Parathyroid adenoma (tissue), 2 donors: Measurements from ENCODE around the gene BAG5.

ENCODE experiments used
- H2AFZ ChIP-seq: fragments of 300-600 bp; sonication (generic); one replicate; pipeline ENCODE4 v1.7.0; 2017; ENCODE audit warnings: antibody characterized with exemption, mild to moderate bottlenecking
- H3K27ac ChIP-seq: fragments of 300-600 bp; sonication (generic); one replicate; pipeline ENCODE4 v1.7.0; 2017
- H3K27me3 ChIP-seq: fragments of 300-600 bp; sonication (generic); one replicate; pipeline ENCODE4 v1.7.0; 2017; ENCODE audit warnings: low read length; ENCODE audit not compliant: control insufficient read depth, insufficient read depth
- H3K36me3 ChIP-seq: fragments of 300-600 bp; sonication (generic); one replicate; pipeline ENCODE4 v1.7.0; 2017; ENCODE audit warnings: low read length; ENCODE audit not compliant: control insufficient read depth, insufficient read depth
- H3K4me1 ChIP-seq: fragments of 300-600 bp; sonication (generic); one replicate; pipeline ENCODE4 v1.7.0; 2017; ENCODE audit warnings: control low read depth
- H3K4me2 ChIP-seq: fragments of 300-600 bp; sonication (generic); one replicate; pipeline ENCODE4 v1.7.0; 2017; ENCODE audit warnings: low read length
- H3K4me3 ChIP-seq: fragments of 300-600 bp; sonication (generic); one replicate; pipeline ENCODE4 v1.7.0; 2017; ENCODE audit warnings: low read depth, low read length
- H3K79me2 ChIP-seq: fragments of 300-600 bp; sonication (generic); one replicate; pipeline ENCODE4 v1.7.0; 2017; ENCODE audit warnings: control low read depth
- H3K9ac ChIP-seq: fragments of 300-600 bp; sonication (generic); one replicate; pipeline ENCODE4 v1.7.0; 2017; ENCODE audit warnings: mild to moderate bottlenecking
- H3K9me3 ChIP-seq: fragments of 300-600 bp; sonication (generic); one replicate; pipeline ENCODE4 v1.7.0; 2017; ENCODE audit warnings: low read length; ENCODE audit not compliant: control insufficient read depth
- TF ChIP-seq, protein P1 (sequence below): fragments of 300-600 bp; sonication (generic); IDR thresholded peaks from one replicate; pipeline ENCODE4 v1.7.0; 2017; ENCODE audit warnings: antibody characterized with exemption, mild to moderate bottlenecking
- donor health status: primary hyperparathyroidism.

BAG5 gene

DNA sequence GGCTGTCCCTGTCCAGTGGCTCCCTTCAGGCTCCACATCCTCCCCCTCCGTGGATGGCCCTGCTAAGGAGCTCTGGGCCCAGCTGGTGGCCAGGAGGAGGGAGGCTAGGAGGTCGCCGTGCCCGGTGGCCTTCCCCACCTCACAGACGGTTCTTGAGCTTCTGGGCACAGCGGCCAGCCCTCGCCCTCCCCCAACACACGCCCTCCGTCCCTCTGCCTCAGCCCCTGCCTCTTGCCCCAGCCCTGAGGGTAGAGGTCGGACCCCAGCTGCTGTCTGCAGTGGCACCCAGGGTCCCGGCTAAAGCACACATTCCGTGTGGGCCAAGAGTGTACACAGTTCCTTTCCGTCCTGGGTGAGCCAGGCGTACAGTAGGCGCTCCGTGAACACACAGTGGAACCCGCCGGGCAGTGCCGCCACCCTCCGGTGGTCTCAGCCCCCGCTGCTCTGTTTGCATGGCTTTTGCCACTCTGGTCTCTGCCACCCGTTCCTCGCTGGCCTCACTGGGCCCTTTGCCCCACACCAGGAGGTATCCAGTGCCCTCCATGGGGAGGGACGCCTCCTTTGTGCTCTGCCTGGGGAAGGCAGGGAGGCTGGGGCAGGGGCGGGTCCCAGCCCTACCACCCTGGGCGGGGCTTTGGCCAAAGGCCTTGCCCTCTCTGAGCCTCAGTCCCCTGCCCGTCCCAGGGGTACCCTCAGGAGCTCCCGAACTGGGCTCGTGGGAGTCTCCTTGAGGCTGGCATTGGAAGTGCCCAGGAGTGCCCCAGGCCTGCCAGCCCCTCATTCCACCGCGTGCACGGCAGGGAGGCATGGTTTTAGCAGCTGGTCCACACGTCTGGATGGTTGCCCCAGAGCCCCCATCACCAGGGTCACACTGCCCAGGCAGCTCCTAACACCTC is 20.5 kb downstream of the BAG5 start:
- Histone ChIP-seq H2AFZ (no peak overlapping the region), H3K4me1 (peaks cover 13% of the 10 kb centered on the region), H3K9ac (no peak overlapping the region), H3K4me2 (no peak overlapping the region), H3K9me3 (no peaks in the 10 kb centered on the region), H3K79me2 (peaks cover 5% of the 10 kb centered on the region), H3K27ac (no peak overlapping the region), H3K4me3 (no peak overlapping the region), H3K27me3 (no peaks in the 10 kb centered on the region), H3K36me3 (no peaks in the 10 kb centered on the region)
- TF ChIP-seq, protein P1, sequence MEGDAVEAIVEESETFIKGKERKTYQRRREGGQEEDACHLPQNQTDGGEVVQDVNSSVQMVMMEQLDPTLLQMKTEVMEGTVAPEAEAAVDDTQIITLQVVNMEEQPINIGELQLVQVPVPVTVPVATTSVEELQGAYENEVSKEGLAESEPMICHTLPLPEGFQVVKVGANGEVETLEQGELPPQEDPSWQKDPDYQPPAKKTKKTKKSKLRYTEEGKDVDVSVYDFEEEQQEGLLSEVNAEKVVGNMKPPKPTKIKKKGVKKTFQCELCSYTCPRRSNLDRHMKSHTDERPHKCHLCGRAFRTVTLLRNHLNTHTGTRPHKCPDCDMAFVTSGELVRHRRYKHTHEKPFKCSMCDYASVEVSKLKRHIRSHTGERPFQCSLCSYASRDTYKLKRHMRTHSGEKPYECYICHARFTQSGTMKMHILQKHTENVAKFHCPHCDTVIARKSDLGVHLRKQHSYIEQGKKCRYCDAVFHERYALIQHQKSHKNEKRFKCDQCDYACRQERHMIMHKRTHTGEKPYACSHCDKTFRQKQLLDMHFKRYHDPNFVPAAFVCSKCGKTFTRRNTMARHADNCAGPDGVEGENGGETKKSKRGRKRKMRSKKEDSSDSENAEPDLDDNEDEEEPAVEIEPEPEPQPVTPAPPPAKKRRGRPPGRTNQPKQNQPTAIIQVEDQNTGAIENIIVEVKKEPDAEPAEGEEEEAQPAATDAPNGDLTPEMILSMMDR: no peak

DNA sequence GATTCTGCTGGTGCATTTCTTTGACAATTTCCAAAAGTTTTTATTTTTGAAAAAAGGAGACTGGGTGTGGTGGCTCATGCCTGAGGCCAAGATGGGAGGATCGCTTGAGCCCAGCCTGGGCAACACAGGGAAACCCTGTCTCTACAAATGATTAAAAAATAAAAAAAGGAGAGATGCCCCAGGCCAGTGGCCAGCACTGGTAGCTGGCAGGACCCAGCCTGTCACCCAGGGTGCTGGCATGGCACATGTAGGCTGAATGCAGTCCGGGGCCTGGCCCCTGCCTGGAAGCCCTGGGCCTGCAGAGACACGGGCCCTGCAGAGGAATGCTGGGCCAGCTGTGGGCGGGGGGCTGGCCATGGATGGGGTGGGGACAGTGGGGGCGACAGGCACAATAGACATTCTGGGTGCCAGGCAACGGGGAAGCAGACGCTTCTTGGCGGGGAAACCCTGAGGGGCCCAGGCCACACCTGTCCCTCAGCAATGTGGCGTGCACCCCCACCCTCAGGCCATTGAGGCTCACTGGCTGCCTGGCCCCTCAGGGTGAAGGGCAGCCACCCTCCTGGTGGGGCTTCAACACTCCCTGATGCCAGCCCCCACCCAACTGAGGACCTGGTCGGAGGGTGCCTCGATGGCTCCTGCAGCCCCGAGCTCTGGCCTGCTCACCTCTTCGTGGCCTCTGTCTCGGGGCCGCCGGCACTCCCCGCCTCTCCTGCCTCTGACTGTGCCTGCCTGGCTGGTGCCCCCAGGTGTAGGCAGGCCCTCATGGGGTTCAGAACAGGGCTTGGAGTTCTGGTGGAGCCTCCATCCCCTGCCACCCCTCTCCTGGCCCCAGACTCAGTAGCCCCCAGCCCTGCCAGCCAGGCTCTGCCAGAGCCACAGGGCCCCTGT is 21.4 kb downstream of the BAG5 start:
- H3K9ac ChIP-seq: no peak overlapping the region
- no peak overlapping the region for H3K27ac ChIP-seq
- no peak overlapping the region for H3K4me2 ChIP-seq
- peaks cover 13% of the 10 kb centered on the region for H3K4me1 ChIP-seq
- no peaks in the 10 kb centered on the region for H3K36me3 ChIP-seq
- no peak overlapping the region for H2AFZ ChIP-seq
- no peak overlapping the region for H3K4me3 ChIP-seq
- TF ChIP-seq, protein P1: no peak
- no peaks in the 10 kb centered on the region for H3K27me3 ChIP-seq
- H3K79me2 ChIP-seq: no peaks in the 10 kb centered on the region
- no peaks in the 10 kb centered on the region for H3K9me3 ChIP-seq

DNA sequence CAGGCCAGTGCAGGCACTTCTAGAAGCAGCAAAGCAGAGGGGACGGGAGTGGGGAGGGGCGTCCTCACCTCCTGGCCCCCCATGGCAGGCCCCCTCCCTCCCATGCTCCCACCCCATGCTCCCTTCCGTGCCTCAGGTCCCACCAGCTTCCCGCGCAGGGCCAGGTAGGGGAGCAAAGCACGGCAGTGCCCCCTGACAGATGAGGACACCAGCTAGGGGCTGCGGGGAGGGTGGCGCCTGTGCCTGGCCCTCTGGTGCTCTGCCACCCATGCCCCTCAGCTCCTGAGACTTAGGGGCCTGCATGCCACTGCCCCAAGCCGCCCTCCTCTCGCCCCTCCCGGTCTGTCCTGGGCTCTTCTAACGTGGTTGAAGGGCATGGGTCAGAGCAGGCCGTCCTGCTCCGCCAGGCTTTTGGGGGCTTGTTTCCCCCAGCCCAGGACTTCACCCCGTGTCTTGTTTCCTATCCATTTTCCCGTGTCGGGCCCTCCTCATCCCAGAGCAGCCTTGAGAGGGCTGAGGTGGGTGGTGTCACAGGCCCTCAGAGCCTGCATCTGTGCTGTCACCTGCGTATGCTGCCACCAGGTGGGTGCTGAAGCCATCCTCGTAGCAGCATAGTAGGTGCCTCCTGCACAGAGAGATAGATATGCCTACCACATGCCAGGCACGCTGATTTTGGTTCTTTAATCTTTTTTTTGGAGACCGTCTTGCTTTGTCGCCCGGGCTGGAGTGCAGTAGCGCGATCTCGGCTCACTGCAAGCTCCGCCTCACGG is 23.2 kb downstream of the BAG5 start:
- Histone ChIP-seq H3K79me2 (no peaks in the 10 kb centered on the region), H2AFZ (peak overlapping the region; percentile 82), H3K4me2 (no peak overlapping the region), H3K4me1 (peaks cover 13% of the 10 kb centered on the region), H3K27ac (no peak overlapping the region), H3K9ac (no peak overlapping the region), H3K4me3 (no peak overlapping the region), H3K36me3 (no peaks in the 10 kb centered on the region), H3K9me3 (no peaks in the 10 kb centered on the region), H3K27me3 (no peaks in the 10 kb centered on the region)
- TF ChIP-seq, protein P1: no peak

- TF ChIP-seq, protein P1: no peak
- Histone ChIP-seq H3K36me3 (no peaks in the 10 kb centered on the region), H3K9me3 (no peaks in the 10 kb centered on the region), H3K27ac (no peak overlapping the region), H3K79me2 (no peaks in the 10 kb centered on the region), H2AFZ (peak overlapping the region; percentile 82), H3K27me3 (no peaks in the 10 kb centered on the region), H3K9ac (no peak overlapping the region), H3K4me2 (no peak overlapping the region), H3K4me3 (no peak overlapping the region), H3K4me1 (peaks cover 13% of the 10 kb centered on the region)
These were observed 24.0 kb downstream of the BAG5 start for GRCh38 chr14:103538291-103539055.
